Measurements from ENCODE around the gene FAM131C.
"Not testable (repeated sequence)": the region's sequence is repeated elsewhere in the genome, so short reads cannot be mapped to it uniquely, and the experiment has no call there.

FAM131C gene

DNA sequence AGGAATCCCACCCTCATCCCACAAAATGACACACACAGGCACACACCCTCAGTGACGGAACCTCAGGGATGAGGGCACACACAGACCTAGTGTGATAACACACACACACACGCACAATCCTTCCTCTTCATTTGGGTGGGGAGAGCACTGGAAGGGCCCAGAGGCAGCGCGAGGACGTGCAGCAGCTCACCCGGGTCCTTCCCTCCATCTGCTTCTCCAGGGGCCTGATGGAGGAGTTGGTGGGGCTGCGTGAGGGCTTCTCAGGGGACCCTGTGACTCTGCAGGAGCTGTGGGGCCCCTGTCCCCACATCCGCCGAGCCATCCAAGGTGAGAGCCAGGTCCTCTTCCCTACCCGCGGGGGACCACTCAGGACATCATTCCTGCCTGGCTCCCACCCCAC is 51.1 kb downstream of the FAM131C start (continued):
- TF ChIP-seq ZNF664 (tag by site-specific recombination; IDR thresholded peaks at IDR 0.05) (no peak), ZNF660 (tag by site-specific recombination; IDR thresholded peaks at IDR 0.05) (no peak), SCRT1 (tag by site-specific recombination; IDR thresholded peaks at IDR 0.05; ENCODE audit: borderline replicate concordance) (no peak), SETDB1 (IDR thresholded peaks at IDR 0.05; ENCODE audit: insufficient read length, low read length) (no peak), ZNF184 (tag by site-specific recombination; IDR thresholded peaks at IDR 0.05) (no peak)
- TF ChIP-seq, protein P1, sequence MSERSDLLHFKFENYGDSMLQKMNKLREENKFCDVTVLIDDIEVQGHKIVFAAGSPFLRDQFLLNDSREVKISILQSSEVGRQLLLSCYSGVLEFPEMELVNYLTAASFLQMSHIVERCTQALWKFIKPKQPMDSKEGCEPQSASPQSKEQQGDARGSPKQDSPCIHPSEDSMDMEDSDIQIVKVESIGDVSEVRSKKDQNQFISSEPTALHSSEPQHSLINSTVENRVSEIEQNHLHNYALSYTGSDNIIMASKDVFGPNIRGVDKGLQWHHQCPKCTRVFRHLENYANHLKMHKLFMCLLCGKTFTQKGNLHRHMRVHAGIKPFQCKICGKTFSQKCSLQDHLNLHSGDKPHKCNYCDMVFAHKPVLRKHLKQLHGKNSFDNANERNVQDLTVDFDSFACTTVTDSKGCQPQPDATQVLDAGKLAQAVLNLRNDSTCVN (tag by site-specific recombination; optimal IDR thresholded peaks at IDR 0.05) = no peak
- TF ChIP-seq, protein P2, sequence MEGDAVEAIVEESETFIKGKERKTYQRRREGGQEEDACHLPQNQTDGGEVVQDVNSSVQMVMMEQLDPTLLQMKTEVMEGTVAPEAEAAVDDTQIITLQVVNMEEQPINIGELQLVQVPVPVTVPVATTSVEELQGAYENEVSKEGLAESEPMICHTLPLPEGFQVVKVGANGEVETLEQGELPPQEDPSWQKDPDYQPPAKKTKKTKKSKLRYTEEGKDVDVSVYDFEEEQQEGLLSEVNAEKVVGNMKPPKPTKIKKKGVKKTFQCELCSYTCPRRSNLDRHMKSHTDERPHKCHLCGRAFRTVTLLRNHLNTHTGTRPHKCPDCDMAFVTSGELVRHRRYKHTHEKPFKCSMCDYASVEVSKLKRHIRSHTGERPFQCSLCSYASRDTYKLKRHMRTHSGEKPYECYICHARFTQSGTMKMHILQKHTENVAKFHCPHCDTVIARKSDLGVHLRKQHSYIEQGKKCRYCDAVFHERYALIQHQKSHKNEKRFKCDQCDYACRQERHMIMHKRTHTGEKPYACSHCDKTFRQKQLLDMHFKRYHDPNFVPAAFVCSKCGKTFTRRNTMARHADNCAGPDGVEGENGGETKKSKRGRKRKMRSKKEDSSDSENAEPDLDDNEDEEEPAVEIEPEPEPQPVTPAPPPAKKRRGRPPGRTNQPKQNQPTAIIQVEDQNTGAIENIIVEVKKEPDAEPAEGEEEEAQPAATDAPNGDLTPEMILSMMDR (tag by site-specific recombination; IDR thresholded peaks at IDR 0.05) = no peak

DNA sequence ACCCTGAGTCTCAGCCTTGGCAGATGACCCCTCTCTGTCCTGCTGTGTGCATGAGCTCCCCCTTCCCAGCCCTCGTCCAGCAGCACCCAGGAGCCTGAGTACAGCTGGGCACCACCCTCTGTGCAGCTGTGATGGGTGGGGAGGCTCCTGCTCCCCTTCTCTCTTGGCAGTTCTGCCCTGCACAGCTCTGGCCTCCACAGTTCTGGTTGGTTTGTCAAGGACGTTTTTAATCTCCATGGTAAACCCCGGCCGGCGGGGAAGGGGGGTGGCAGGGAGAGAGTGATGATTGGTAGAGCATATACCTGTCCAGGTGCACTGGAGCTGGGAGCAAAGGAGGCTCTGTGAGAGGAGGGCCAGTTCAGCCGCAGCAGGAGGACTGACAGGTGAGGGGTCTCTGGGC is 51.8 kb downstream of the FAM131C start, which contains the start of gene CLCNKA:
Gene CLCNKA, plus strand, starts transcription at position 356 of the 400 bp plus-strand sequence. CDS start 584 bp downstream, outside the sequence.
- H3K27ac ChIP-seq (ENCODE audit: extremely low read depth, low read depth, low read length) = no peak within 1 kb of the TSS
- TF ChIP-seq ZNF266 (tag by site-specific recombination; IDR thresholded peaks at IDR 0.05; ENCODE audit: low read depth) (no peak), ZNF747 (tag by site-specific recombination; IDR thresholded peaks at IDR 0.05) (no peak), ZNF792 (tag by site-specific recombination; IDR thresholded peaks at IDR 0.05) (no peak), ZNF837 (tag by site-specific recombination; IDR thresholded peaks at IDR 0.05) (no peak), ZNF211 (tag by site-specific recombination; IDR thresholded peaks at IDR 0.05; ENCODE audit: low read depth) (no peak), ZNF561 (tag by site-specific recombination; IDR thresholded peaks at IDR 0.05; ENCODE audit: borderline replicate concordance) (no peak), OSR2 (tag by site-specific recombination; IDR thresholded peaks at IDR 0.05) (no peak), GLIS2 (tag by site-specific recombination; IDR thresholded peaks at IDR 0.05) (no peak), ZNF248 (tag by site-specific recombination; IDR thresholded peaks at IDR 0.05) (no peak), ZNF664 (tag by site-specific recombination; IDR thresholded peaks at IDR 0.05) (no peak), ZFP37 (tag by site-specific recombination; IDR thresholded peaks at IDR 0.05) (no peak), ZNF658 (tag by site-specific recombination; IDR thresholded peaks at IDR 0.05) (no peak), ZNF366 (tag by site-specific recombination; conservative IDR thresholded peaks at IDR 0.05) (no peak), ZNF529 (tag by site-specific recombination; IDR thresholded peaks at IDR 0.05; ENCODE audit: insufficient replicate concordance) (no peak), ZNF223 (tag by site-specific recombination; IDR thresholded peaks at IDR 0.05) (no peak)
- TF ChIP-seq, protein P3, sequence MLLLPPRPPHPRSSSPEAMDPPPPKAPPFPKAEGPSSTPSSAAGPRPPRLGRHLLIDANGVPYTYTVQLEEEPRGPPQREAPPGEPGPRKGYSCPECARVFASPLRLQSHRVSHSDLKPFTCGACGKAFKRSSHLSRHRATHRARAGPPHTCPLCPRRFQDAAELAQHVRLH (tag by site-specific recombination; IDR thresholded peaks at IDR 0.05) = no peak
- TF ChIP-seq, protein P4, sequence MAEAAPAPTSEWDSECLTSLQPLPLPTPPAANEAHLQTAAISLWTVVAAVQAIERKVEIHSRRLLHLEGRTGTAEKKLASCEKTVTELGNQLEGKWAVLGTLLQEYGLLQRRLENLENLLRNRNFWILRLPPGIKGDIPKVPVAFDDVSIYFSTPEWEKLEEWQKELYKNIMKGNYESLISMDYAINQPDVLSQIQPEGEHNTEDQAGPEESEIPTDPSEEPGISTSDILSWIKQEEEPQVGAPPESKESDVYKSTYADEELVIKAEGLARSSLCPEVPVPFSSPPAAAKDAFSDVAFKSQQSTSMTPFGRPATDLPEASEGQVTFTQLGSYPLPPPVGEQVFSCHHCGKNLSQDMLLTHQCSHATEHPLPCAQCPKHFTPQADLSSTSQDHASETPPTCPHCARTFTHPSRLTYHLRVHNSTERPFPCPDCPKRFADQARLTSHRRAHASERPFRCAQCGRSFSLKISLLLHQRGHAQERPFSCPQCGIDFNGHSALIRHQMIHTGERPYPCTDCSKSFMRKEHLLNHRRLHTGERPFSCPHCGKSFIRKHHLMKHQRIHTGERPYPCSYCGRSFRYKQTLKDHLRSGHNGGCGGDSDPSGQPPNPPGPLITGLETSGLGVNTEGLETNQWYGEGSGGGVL (tag by site-specific recombination; IDR thresholded peaks at IDR 0.05) = no peak
- TF ChIP-seq, protein P5, sequence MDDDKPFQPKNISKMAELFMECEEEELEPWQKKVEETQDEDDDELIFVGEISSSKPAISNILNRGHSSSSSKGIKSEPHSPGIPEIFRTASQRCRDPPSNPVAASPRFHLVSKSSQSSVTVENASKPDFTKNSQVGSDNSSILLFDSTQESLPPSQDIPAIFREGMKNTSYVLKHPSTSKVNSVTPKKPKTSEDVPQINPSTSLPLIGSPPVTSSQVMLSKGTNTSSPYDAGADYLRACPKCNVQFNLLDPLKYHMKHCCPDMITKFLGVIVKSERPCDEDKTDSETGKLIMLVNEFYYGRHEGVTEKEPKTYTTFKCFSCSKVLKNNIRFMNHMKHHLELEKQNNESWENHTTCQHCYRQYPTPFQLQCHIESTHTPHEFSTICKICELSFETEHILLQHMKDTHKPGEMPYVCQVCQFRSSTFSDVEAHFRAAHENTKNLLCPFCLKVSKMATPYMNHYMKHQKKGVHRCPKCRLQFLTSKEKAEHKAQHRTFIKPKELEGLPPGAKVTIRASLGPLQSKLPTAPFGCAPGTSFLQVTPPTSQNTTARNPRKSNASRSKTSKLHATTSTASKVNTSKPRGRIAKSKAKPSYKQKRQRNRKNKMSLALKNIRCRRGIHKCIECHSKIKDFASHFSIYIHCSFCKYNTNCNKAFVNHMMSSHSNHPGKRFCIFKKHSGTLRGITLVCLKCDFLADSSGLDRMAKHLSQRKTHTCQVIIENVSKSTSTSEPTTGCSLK (tag by site-specific recombination; IDR thresholded peaks at IDR 0.05) = no peak
- TF ChIP-seq, protein P6, sequence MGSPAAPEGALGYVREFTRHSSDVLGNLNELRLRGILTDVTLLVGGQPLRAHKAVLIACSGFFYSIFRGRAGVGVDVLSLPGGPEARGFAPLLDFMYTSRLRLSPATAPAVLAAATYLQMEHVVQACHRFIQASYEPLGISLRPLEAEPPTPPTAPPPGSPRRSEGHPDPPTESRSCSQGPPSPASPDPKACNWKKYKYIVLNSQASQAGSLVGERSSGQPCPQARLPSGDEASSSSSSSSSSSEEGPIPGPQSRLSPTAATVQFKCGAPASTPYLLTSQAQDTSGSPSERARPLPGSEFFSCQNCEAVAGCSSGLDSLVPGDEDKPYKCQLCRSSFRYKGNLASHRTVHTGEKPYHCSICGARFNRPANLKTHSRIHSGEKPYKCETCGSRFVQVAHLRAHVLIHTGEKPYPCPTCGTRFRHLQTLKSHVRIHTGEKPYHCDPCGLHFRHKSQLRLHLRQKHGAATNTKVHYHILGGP (tag by site-specific recombination; IDR thresholded peaks at IDR 0.05) = no peak
- ChIA-PET POLR2A (no interaction called here), CTCF (no interaction called here)
- no peak within 1 kb of the TSS for H3K4me3 ChIP-seq (ENCODE audit: low read depth, low read length)
- H3K36me3 ChIP-seq (ENCODE audit: control insufficient read depth in 2 of 2, insufficient read depth in 1 of 2, low read length in 2 of 2) = no peaks in the 10 kb centered on the region
- no peaks in the 10 kb centered on the region for H3K9me3 ChIP-seq (ENCODE audit: control insufficient read depth, insufficient read depth, low read depth, low read length)
- no peaks in the 10 kb centered on the region for H3K4me1 ChIP-seq (ENCODE audit: control insufficient read depth, insufficient read depth, low read length)

DNA sequence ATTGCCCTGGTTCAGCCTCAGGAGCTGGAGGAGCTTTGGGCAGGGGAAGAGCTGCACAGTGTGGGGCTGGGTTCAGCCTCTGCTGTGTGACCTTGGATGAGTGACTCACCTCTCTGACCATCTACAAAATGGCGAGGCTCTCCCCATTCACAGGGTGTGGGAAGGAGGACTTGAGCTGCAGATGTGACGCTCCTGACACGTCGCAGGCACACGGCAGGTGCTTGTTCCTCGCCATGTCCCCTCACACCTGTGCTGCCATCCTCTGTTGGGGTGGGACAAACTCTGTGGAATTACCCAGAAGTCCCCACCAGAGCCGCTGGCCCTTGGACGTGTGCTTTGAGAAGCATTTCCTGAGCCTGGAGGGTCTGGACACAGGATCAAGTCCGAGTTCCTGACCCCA is 52.6 kb downstream of the FAM131C start:
- H3K36me3 ChIP-seq (ENCODE audit: control insufficient read depth in 2 of 2, insufficient read depth in 1 of 2, low read length in 2 of 2); H3K4me3 ChIP-seq (ENCODE audit: low read depth, low read length); H3K4me1 ChIP-seq (ENCODE audit: control insufficient read depth, insufficient read depth, low read length); H3K27ac ChIP-seq (ENCODE audit: extremely low read depth, low read depth, low read length); H3K9me3 ChIP-seq (ENCODE audit: control insufficient read depth, insufficient read depth, low read depth, low read length); POLR2A ChIA-PET: not testable (repeated sequence)
- CTCF ChIA-PET = interaction anchor here (0.7 to 4.5 kb wide), 4 partner anchors 12 to 70 kb away, joined by 3 to 31 read pairs (median 6); partner anchors contain the start of gene FAM131C
